ENCODE results near the gene ARHGEF10L.

The ARHGEF10L gene

GRCh38 chr1:17597651-17598050 lies 58.2 kb downstream of the ARHGEF10L start:
- TF ChIP-seq CTCF (conservative IDR thresholded peaks at IDR 0.05) (no peak), ZFX (IDR thresholded peaks at IDR 0.05) (no peak)
- H3K27ac ChIP-seq: no peak overlapping the region

GRCh38 chr1:17598251-17598650 lies 58.8 kb downstream of the ARHGEF10L start:
- H3K27ac ChIP-seq: no peak overlapping the region
- no peak for TF ChIP-seq ZFX (IDR thresholded peaks at IDR 0.05)
- no peak for TF ChIP-seq CTCF (conservative IDR thresholded peaks at IDR 0.05)

GRCh38 chr1:17599291-17599953 lies 59.9 kb downstream of the ARHGEF10L start:
- no peak for TF ChIP-seq CTCF (conservative IDR thresholded peaks at IDR 0.05)
- no peak for TF ChIP-seq ZFX (IDR thresholded peaks at IDR 0.05)
- no peak overlapping the region for H3K27ac ChIP-seq

- TF ChIP-seq CTCF (conservative IDR thresholded peaks at IDR 0.05) (no peak), ZFX (IDR thresholded peaks at IDR 0.05) (no peak)
- no peak overlapping the region for H3K27ac ChIP-seq
Measured at GRCh38 chr1:17599954-17600300, 60.4 kb downstream of the ARHGEF10L start.

GRCh38 chr1:17600321-17600720 lies 60.8 kb downstream of the ARHGEF10L start:
- TF ChIP-seq ZFX (IDR thresholded peaks at IDR 0.05) (no peak), CTCF (conservative IDR thresholded peaks at IDR 0.05) (no peak)
- no peak overlapping the region for H3K27ac ChIP-seq

- H3K27ac ChIP-seq: no peak overlapping the region
- no peak for TF ChIP-seq CTCF (conservative IDR thresholded peaks at IDR 0.05)
- no peak for TF ChIP-seq ZFX (IDR thresholded peaks at IDR 0.05)
Measured at GRCh38 chr1:17601643-17602382, 62.3 kb downstream of the ARHGEF10L start.

GRCh38 chr1:17603091-17603841 lies 63.8 kb downstream of the ARHGEF10L start:
- TF ChIP-seq CTCF (conservative IDR thresholded peaks at IDR 0.05): no peak
- TF ChIP-seq ZFX (IDR thresholded peaks at IDR 0.05): no peak
- H3K27ac ChIP-seq: no peak overlapping the region

Measured in C4-2B (cell line).